IPS DF 4.7 (cell line): ENCODE data around the gene RRM2.
"Not testable (repeated sequence)": the region's sequence is repeated elsewhere in the genome, so short reads cannot be mapped to it uniquely, and the experiment has no call there.

ENCODE experiments used
- DNase-seq: peaks from one replicate; pipeline ENCODE4 v3.0.0-alpha.2; 2013; ENCODE audit warnings: low spot score; ENCODE audit errors: extremely low read depth

RRM2 gene

GRCh38 chr2:10091182-10091888, 31.2 kb upstream of the RRM2 start:
- no peak for DNase-seq

DNA sequence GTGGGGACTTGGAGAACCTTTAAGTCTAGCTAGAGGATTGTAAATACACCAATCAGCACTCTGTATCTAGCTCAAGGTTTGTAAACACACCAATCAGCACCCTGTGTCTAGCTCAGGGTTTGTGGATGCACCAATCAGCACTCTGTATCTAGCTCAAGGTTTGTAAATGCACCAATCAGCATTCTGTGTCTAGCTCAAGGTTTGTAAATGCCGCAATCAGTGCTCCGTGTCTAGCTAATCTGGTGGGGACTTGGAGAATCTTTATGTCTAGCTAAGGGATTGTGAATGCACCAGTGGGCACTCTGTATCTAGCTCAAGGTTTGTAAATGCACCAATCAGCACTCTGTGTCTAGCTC, 30.7 kb upstream of the RRM2 start:
- not testable (repeated sequence) for DNase-seq

DNA sequence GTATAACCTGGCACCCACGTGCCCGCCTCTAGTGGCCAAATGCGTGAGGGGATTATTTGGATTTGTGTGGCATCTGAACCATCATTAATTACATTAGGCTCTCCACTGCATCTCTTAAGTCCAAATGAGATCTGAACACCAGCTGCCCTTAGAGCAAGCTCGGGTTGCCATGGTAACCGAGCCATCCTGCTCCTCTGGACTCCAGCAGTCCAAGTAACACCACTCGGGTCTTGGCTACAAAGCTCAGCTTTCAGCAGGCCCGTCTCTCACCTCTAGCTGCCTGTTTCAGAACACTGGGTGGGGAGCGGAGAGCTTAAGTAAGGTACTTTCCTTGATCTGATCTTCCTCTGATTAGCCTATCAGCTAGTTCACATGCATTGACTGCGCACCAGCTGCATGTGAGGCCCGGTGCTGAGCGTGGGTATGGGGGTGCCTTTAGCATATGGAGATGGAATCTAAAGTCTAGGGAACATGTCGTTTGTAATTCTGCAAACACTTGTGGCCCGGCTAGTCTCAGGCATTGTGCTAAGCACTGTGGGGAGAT, 28.2 kb upstream of the RRM2 start:
- no peak for DNase-seq

- DNase-seq, result no peak
Observed at GRCh38 chr2:10095175-10095574, 27.4 kb upstream of the RRM2 start.

- no peak for DNase-seq
Observed at GRCh38 chr2:10096641-10097040, 25.9 kb upstream of the RRM2 start.

DNA sequence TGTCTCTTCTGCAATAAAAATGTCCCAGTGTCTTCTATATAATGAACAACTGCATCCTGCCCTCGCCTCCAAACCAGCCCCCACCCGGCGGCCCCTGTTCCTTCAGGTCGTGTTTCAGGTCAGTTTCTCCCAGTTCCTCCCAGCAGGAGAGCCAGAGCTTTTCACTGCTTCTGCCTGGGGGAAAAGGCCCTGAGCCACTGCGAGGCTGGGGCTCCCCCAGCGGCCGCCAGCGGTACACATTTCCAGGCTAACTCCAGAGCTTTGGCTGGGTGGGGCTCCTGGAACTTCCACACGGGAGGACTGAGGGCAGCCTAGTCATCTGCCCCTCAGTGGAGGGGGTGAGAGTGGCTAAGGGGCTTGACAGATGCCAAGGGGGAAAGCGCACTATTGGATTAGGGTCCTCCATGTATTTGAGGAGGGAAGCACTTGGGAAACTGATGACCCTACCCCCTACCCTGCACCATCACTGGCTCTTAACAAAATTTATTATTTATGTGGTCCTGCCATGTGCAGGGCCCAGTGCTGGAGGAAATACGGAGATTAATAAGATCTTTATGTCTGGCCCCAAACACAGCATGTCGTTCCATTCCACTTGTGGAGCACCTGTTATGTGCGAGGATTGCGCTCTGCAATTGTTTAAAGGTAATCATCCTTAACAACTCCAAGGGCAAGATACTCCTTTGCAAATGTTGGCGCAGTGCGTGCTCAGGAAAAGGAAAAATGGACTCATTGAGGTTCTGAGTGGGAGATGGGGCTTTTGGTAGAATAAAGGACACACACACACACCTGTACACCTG, 25.0 kb upstream of the RRM2 start:
- peak; percentile 58 for DNase-seq

- no peak for DNase-seq
Observed at GRCh38 chr2:10101491-10101890, 21.0 kb upstream of the RRM2 start.

GRCh38 chr2:10103179-10103578, 19.4 kb upstream of the RRM2 start:
- no peak for DNase-seq

- DNase-seq, result not testable (repeated sequence)
Observed at GRCh38 chr2:10104906-10105305, 17.6 kb upstream of the RRM2 start.

DNA sequence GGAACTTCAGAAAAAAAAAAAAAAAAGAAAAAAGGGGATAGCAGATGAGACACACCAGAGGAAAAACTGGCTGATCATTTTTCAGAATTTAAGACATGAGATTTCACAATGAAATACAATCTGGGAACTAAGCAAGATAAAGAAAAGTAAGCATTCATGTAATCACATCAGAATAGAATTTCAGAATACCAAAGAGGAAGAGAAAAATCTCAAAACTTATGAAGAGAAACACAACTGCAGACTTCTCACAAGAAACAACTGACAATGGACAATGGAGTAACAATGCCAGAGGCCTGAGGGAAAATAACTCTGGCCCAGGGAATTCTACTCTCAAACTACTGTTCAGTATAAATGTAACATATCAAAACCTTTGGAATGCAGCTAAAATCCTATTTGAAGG, 13.2 kb upstream of the RRM2 start:
- DNase-seq, result no peak

GRCh38 chr2:10119027-10119325, 3.6 kb upstream of the RRM2 start:
- DNase-seq, result no peak

DNA sequence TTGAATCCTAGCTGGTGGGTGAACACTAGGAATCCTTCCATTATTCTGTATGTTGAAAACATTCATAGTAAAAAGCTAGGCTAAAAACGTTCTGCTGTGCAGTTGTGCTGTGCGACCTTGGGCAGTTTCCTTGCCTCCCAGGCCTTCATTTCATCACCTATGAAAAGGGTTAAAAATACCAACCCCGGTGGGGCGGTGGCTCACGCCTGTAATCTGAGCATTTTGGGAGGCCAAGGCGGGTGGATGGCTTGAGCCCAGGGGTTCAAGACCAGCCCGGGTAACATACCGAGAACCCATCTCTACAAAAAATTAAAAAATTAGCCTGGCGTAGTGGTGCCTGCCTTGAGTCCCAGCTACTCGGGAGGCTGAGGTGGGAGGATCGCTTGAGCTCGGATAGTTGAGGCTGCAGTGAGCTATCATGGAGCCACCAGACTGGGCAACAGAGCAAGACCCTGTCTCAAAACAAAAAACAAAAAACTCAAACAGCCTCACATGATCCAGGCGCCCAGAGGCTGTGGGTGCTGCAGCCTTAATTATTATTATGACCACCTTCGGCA, 2.9 kb upstream of the RRM2 start:
- DNase-seq, result no peak

DNA sequence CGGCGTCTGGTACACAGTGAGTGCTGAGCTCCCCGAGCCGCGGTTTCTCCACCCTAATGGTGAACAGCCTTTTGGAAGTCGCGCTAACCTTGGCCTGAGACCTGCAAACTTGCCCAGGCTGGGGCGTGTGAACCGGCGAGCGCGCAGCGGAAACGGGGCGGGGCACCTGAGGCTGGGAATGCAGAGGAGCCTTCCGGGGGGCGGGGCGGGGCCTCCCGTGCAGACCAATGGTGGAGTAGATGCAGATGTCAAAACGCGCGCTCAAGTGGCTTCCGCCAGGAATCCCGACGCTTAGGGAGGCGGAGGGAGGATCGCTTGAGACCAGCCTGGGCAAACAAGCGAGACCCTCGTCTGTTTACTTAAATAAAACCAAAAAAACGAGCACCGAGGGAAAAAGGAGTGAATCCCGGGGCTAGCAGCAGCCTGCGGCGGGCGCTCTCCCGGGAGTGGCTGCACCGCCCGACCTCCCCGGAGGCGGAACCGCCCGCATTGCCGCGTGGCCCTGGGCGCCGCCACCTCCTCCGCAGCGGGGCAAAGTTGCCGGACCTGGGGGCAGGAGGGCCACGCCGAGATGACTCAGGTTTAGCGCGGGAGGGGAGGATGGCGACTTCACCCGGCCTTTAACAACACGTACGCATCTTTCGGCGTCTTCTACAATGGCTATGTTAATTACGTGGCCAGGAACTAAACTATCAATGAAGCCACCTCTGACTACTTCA, 2.2 kb upstream of the RRM2 start:
- DNase-seq, result peak; percentile 84

DNA sequence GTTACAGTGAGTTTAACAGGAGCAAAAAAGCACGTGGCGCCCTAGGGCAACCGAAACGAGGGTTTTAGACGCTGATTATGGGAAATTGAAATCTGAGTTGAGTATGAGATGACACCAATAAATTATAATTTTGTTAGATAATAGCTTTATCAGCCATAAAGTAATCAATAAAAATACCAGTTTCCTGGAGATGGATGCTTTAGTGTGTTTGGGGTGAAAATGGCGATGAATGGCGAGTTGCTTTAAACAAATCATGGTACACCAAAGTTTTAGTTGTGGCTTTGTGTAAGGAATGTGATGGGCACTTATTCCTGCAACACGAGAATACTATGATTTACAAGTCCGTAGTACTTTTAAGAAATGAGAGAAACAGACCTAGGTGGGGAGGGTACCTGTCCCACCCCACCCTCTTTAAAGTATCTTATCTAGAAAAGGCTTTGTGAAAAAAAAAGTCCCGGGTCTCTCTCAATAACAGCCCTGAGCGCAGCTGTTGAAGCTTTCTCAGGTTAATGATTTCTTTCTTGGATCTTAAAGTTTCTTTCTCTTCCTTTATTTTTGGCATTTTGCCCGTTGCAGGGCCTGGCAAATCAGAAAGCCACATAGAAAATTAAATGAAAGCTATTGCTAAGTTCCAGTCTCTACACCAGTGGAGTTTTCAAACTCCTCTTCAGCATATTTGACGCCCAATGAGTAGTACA, 1.5 kb upstream of the RRM2 start:
- DNase-seq, result no peak

GRCh38 chr2:10123281-10123680, 742 bp downstream of the RRM2 start:
- no peak for DNase-seq

DNA sequence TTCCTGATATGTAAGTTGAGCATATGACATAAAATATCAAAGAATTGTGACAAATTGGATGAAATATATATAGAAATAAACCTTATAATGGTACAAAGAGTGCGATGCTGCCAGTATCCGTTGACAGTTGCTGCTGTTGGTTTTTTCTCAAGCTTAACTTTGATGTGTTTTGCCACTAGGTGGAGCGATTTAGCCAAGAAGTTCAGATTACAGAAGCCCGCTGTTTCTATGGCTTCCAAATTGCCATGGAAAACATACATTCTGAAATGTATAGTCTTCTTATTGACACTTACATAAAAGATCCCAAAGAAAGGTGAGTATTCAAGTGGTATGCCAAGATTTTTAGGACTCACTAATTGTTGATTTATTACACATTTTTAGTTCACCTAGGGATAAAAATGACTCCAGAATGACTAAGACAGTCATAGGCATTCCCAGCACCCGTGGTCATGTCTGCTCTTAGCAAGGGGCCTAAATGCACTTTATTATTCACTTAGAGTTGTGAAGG, 2.1 kb downstream of the RRM2 start:
- DNase-seq, result no peak

DNA sequence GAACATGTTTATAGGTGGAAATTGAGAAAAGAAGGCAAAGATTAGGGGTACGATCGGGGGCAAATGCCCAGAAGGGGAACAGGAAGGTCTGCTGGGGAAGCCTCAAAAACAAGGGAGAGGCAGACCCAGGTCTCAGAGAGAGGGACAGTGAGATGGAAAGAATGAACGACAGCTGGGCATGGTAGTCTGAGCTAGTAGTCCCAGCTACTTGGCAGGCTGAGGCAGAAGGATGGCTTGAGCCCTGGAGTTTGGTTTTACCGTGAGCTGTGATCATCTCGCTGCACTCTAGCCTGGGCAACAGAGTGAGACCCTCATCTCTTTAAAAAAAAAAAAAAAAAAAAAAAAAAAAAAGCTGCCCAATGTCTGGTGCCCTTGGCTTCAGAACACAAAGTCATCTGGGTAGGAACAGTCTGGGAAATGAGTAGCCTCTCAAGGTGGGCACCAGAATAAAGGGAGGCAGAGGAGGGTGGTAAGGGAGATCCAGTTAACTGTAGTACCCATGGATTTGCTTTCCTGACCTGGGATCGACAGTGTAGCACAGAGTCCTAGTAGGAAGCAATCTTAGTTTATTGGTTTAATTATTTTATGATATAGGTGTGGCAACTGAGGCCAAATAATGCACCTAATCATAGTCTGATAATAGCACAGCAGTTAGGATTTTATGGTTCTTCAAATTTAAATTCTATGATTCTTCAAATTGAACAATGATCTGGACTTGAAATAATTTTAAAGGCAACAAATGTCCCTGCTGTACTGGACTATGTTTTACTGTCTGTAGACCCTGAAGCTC, 3.5 kb downstream of the RRM2 start:
- DNase-seq, result no peak

DNA sequence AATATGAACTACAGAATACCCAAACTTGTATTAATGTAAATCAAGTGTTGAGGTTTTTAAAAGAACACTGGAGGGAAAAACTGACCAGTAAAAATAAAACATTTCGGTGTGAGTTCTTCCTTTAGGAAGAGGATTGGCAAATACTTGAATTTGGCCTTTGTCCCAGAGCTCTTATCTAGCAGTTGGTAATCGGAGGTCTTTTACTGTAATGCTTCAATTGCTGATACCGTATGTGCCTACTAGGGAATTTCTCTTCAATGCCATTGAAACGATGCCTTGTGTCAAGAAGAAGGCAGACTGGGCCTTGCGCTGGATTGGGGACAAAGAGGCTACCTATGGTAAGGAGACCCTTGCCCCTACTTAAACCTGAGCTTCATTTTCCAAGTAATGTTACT, 4.1 kb downstream of the RRM2 start:
- DNase-seq, result no peak

DNA sequence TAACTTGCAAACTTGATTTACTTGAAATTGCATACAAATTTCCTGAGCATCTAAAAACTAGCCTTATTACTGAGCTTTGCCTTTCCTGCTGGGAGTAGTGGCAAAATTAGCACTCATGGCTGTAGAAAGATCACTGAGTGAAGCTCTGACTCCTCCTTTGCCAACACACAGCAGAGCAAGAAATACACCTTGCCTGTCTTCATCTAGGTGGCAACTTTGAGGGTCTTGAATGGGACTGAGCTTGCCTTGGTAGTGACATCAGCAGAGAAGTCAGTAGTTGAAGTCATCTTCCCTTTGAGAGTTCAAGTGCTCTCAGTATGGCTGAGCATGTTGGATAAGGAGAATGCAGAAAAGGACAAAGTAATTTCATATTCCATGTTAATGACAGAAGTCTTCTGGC, 5.9 kb downstream of the RRM2 start:
- no peak for DNase-seq

DNA sequence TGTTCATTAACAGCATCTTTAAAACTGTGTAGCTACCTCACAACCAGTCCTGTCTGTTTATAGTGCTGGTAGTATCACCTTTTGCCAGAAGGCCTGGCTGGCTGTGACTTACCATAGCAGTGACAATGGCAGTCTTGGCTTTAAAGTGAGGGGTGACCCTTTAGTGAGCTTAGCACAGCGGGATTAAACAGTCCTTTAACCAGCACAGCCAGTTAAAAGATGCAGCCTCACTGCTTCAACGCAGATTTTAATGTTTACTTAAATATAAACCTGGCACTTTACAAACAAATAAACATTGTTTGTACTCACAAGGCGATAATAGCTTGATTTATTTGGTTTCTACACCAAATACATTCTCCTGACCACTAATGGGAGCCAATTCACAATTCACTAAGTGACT, 7.0 kb downstream of the RRM2 start:
- no peak for DNase-seq
